NCI-H526 treated with DMSO at 0.1 percent for 48 hours (cell line): ENCODE measurements around the gene RRM1.
"Not testable (repeated sequence)": the region's sequence is repeated elsewhere in the genome, so short reads cannot be mapped to it uniquely, and the experiment has no call there.

Source experiments
- DNase-seq: peaks from one replicate; lab custom pipeline; 2025; lab: John Stamatoyannopoulos, UW

Gene RRM1

GRCh38 chr11:4083198-4083597, 11.4 kb upstream of the RRM1 start:
- no peak for DNase-seq

DNA sequence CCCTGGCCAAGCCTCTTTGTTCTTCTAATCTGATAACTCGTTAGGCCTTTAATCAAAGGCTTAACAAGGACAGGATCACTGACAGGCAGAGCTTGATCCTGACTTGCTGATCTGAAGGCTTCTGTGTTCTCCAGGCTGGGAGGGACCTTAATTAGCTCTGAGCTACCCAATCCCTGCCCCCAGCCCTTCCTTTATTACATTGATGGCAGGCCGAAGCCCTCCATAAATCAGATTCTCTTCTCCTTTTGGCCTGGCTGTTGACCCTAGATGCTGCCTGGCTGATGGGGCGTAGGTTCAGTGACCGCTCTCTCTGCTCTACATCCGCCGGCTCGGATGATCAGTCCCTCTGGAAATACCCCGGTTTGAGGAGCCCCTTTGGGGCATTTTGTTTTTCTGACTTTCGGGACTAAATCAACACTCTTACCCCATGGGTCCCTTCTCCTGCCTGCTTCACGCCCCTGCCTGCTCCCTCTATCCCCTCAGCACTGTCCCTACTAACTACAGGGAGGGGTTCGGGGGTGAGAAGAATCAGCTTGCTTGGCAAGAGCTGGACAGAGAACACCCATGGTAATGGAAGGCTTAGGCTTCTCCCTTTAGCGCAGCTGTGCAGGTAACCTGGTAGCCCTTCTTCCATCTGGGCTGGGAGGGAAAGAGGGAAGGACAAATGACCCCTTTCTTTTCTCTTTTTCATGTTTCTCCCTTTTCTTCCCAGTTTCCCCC, 10.0 kb upstream of the RRM1 start:
- no peak for DNase-seq

- no peak for DNase-seq
Measured at GRCh38 chr11:4085575-4085974, 9.0 kb upstream of the RRM1 start.

- no peak for DNase-seq
Measured at GRCh38 chr11:4086575-4087353, 7.8 kb upstream of the RRM1 start.

DNA sequence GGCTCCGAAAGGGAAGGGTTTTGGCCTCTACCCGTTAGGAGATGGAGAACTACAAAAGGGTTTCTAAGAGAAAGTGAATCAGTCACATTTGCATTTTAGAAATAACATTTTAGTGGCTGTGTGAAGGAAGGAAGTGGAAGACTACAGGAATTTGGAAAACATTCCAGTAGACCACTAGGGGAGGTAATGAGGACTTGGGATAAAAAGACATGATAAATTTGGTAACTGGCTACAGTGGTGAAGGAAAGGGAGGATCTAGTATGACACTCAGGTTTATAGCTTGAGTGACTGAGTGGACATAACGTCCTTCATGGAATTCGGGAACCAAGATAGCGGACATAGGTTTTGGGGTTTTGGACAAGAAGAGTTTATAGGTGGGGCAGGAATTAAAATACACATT, 7.0 kb upstream of the RRM1 start:
- no peak for DNase-seq

- DNase-seq, result no peak
Measured at GRCh38 chr11:4090258-4090657, 4.3 kb upstream of the RRM1 start.

DNA sequence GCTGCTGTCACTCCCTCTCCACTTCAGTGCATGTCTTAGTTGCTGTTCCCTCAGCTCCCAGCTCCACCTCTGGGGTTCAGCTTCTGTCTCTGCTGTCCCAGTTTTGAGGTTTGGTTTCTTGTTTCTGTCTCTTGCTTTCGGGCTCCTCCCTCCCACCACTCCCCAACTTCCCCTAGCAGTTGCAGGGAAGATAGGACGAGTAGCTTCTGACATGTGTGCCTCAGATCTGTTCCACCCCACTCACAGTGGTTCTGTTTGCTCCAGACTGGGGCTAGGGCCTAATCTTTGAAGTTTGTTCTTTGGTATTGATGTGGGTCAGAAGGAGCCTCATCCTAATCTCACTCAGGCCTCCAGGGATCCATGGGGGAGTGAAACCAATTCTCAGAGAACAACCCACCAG, 2.6 kb upstream of the RRM1 start:
- DNase-seq, result no peak

DNA sequence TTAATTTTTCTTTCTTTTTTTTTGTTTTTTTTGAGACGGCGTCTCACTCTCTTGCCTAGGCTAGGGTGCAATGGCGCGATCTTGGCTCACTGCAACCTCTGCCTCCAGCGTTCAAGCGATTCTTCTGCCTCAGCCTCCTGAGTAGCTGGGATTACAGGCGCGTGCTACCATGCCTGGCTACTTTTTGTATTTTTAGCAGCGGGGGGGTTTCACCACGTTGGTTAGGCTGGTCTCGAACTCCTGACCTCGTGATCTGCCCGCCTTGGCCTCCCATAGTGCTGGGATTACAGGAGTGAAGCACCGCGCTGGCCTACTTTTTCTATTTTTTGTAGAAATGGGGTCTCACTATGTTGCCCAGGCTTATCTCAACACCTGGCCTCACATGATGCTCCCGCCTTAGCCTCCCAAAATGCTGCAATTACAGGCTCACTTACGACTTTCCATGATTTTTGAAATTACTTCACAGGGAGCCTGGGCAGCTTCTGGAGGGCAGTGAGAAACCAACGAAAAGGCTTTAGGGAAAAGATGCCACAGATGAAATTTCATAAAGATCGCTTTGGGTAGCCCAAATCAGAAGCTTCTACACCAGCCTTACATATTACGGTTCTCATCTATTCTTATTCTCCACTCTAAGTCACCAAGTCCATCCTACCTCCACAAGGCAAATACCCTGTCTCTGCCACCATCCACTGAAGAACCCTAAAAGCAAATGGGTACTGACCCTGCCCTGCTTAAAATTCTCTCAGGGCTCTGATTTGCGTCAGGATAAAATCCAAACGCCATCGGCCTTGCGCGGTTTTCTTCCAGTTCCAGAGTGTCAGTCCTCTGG, 866 bp upstream of the RRM1 start:
- DNase-seq, result no peak

DNA sequence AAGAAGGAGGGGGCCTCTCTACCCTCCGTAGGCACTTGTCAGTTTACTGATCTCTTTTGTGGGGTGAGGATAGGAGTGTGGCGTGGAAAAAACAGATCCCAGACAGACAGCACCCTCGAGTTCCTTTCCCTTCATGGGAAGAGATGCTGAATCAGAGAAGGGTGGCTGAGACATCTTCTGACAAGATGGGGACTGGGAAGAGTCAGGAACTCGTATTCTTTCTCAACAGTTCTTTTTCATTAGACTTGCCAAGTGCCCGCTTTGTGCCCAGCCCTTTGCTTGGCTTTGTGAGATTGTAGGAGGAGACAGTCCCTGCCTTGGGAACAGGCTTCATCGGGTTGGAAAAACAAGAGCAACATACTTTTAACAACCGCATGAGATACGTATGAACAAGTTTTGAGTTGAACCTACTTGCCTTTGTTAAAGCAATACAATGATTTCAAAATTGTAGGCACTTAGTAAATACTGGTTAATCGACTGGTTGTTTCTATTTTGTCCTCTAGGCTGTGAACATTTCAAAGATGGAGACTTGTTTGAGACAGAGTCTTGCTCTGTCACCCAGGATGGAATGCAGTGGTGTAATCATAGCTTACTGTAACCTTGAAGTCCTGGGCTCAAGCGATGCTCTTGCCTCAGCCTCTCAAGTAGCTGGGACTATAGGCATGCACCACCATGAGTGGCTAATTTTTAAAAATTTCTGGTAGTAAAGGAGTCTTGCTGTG, 1.1 kb downstream of the RRM1 start:
- DNase-seq, result no peak

DNA sequence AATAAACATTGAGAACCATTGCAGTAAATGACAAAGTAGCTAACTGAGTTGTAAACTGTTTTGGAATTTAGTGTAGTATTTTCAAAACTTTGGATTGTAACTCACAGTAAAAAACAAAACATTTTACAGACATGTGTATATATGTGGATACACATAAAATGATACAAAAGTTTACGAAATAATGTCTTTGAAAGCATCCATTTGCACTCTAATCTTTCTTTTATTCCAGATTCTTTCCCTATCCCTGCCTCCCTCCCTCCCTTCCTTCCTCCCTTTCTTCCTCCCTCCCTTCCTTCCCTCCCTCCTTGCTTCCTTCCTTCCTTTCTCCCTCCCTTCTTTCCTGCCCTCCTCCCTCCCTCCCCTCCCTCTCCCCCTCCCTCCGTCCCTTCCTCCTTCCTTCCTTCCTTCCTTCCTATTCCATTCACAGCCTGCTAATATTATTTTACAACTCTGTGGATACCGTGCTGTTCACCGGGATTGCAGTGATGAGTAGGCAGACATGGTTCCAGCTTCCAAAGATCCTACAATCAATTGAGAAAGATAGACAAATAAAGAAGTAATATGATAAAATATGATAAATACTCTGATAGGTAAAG, 3.5 kb downstream of the RRM1 start:
- no peak for DNase-seq

- no peak for DNase-seq
Measured at GRCh38 chr11:4102711-4103110, 8.1 kb downstream of the RRM1 start.

DNA sequence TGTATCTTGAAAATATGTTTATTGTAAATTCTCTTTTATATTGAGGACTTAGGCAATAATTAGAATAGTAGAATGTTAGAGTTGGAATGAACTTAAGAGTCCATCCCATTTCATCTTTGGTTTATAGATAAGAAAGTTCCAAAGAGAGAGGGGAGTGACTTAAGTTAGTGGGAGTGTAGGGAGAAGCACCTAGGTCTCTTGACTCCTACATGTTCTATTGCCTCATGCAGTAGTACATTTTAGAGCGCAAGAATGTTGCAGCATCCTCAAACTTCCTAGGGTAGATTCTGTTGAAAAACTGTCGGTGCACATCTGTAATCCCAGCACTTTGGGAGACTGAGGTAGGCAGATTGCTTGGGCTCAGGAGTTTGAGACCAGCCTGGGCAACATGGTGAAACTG, 8.7 kb downstream of the RRM1 start:
- no peak for DNase-seq

- no peak for DNase-seq
Measured at GRCh38 chr11:4105916-4106315, 11.3 kb downstream of the RRM1 start.

GRCh38 chr11:4111834-4112233, 17.2 kb downstream of the RRM1 start:
- DNase-seq, result no peak

DNA sequence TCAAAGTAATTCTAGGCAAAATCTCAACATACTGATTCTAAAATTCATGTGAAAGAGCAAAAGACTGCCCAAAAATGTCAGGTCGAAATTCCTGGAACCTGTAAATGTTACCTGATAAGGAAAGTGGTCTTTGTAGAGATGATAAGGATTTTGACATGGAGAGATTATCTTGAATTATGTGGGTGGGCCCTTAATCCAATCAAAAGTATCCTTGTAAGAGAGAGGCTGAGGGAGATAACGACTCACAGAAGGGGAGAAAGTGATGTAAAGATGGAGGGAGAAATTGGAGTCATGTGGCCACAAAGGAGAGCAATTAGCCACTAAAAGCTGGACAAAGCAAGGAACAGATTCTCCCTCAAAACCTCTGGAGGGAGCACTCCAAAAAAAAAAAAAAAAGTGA, 20.5 kb downstream of the RRM1 start:
- no peak for DNase-seq

- no peak for DNase-seq
Measured at GRCh38 chr11:4118107-4118506, 23.5 kb downstream of the RRM1 start.

GRCh38 chr11:4123218-4123617, 28.6 kb downstream of the RRM1 start:
- DNase-seq, result no peak

GRCh38 chr11:4125141-4125540, 30.5 kb downstream of the RRM1 start:
- no peak for DNase-seq

- no peak for DNase-seq
Measured at GRCh38 chr11:4127357-4127756, 32.8 kb downstream of the RRM1 start.

GRCh38 chr11:4130219-4130618, 35.6 kb downstream of the RRM1 start:
- DNase-seq, result not testable (repeated sequence)

GRCh38 chr11:4134806-4135205, 40.2 kb downstream of the RRM1 start:
- no peak for DNase-seq

GRCh38 chr11:4138497-4138896, 43.9 kb downstream of the RRM1 start:
- DNase-seq, result no peak
